GM21825 (cell line): ENCODE measurements around the gene ZBP1.

Experiments
- ATAC-seq: cut with Tn5 transposase; IDR thresholded peaks from one replicate; pipeline ENCODE4 v1.9.1; 2021; ENCODE audit warnings: mild to moderate bottlenecking, moderate library complexity; ENCODE audit not compliant: unreplicated experiment

The ZBP1 gene

DNA sequence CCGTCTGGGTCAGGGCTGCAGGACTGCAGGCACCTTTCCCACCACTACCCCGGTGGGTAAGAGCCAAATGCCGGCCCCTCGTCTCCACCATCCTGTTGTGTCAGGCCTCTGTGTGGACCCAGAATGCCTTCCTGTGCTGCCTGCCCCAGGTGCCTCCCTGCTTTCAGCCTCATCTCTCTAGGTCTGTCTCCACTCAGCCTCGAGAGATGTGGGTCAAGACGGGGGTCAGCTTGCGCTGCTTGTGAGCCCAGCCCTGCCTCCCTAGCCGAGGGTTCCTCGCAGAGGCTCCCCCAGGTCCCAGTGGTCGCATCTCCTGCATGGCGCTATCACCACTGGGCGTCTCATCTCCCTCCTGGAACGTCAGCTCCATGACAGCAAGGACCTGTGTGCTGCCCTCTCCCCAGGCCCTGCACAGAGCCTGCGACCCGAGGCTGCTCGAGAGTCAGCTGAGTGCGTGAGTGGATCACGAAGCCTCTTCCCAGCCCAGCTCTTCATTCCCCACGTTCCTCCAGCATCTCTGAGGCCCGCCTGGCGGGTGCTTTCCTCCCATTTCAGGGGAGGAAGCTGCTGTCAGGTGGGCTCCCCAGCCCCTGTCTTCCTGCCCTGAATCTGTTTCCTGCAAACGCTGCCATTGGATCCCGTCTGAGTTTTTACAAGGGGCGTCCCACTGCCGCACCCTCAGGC lies 38.7 kb upstream of the ZBP1 start:
- ATAC-seq: no peak

DNA sequence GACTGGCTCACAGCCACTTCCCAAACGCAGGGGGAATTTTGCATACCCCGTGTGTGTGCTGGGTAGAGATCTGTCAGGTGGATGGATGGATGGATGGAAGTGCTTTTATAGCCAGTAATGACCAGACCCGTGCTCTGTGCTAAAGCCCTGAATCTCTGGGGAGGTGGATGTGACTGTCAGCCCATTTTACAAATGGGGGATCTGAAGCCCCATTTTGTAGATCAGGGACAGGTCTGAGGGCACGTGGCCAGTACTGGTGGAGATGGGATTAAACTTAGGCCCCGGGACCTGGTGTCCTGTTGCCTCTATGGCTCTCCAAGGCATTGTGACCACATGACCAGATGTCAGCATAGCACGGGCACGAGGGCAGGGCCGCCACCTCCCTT lies 38.2 kb upstream of the ZBP1 start:
- ATAC-seq: no peak

DNA sequence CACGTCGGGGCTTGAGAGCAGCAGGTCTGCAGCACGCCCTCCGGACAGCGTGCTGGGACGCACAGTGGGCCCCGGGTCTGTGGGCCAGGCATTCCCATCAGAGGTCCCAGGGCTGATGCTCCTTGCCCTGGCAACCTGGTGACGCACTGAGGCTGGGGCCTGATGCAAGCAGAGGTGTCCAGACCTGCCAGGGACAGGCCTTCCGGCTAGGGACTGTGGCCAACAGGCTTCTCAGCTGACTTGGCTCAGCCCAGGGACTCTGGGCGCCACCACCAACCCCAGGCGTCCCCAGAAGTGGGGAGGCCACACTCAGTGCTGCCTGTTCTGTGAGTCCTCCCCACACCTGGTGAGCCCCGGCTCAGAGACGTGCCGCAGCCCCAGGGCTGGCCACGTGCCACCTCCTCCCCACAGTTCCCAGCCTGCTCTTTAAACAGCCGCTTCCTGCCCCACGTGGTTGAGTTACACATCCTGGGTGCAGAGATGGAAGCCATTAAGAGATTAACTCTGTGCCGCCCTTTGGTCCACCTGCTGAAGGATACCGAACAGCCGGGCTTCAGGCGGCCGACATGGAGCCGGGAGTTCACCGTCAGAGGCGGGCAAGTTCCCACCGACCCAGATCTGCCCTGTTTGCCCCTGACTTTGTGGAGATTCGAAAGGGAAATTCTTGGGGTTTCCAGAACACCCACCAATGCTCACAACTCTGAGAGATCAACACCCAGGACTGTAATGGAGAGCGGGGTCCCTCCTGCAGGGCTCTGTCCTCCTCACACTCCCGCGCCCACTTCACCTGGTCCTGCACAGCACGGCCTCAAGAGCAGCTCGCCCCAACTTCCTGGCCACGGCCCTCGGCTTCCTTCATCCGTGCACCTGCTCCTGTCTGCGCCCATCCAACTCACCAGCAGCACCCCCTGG lies 37.6 kb upstream of the ZBP1 start:
- no peak for ATAC-seq

DNA sequence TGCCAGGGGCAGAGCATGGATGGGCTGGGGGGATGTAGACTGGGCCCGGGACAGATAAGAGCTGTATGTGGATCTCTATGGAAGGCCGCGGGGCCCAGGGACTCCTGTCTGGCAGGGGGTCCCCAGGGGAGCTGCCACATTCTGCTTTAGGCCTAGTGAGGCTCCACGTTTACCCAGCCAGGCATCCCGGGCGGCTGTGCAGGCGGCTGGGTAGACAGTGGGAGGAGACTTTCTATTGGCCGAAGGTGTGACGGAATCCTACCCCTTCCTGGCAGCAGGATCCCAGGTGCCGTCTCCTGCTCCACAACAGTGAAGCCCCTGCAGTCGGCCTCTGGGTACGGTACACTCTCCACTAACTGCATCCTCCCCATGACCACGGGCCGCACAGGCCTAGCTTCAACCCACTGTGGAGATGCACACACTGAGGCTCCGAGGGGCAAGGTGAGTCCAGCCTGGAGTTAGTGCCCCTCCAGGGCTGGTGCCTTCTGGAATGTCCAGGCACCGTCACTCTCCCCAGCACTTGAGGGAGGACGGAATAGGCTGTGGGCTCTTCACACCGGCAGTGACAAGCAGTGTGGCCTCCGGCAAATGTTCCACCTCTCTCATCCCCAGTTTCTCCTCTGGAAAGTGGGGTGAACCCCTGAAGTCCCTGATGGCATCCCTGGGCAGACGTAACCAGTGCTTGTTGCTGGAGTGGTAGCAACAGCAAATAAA lies 36.8 kb upstream of the ZBP1 start:
- no peak for ATAC-seq

DNA sequence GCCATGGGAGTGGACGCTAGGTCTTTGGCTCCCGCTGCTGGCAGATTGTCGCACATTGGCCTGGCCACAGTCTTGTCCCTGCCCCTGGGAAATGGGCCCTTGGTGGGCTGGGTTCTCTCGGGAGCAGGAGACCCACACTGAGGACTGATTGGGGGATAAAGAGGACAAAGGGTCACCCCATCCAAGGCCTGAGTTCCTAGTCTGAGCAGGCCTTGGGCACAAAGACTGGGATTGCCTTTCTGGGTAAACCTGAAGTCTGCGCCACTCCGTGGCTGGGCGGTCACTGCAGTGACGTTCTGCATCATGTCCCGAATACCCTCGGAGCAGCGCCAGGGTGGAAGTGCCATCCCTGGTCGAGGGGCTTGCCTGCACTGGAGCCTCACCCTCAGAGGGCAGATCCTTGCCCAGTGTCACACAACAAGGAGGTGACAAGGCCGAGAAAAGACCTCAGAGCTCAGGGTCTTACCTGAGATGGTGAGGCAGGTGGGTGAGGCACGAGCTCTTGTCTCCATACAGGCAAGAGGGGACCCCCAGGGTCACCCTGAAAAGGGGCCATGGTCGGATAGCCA lies 36.1 kb upstream of the ZBP1 start:
- ATAC-seq: no peak

DNA sequence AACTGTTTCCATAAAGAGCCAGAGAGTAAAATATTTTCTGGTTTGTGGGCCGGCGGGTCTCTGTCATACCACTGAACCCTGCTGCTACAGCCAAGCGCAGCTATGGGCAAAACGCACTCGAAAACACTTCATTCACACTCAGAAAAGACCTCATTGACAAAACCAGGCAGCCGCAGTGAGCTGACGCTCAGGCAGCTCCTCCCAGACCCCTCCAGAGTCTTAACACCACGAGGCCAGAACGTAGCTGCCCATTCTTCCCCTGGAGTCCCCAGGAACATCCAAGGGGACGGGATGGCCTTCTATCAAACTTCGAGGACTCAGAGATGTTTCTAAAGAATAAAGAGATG lies 35.6 kb upstream of the ZBP1 start:
- ATAC-seq: no peak

DNA sequence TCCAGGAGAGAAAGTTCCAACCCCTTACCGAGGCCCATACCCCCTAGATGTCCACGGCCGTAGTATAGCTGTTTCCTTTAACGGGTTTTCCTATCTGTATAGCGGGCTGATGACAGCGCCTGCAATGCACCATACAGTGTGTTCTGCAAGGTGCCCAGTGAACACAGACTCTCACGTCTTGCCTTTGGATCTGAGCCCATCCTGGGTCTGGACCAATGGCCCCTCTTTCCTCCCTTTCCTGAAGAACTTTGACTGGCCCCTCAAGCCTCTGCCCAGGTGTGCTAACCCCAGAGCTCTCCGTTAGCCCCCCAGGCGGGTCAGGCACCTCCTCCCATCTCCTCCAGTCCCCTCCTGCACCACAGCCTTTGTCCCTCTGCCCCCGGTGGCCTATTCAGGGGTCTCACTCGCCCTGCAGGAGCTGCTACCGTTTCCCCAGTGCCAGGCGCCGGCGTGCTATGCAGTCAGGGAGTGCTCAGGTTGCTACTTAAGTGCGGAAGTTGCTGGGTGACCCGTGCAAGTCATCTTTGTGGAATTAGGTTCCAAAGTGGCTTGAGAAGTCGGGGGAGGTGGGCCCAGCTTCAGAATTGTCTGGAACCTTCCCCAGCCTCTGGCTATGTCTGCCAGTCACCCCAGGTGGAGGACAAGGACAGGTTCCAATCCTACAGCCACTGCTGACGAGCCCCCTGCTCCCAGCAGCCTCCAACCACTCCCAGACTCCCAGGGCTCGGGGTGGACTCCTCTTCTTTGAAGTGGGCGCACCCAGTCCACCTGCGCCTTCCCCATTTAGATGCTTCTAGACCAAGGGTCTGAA lies 35.0 kb upstream of the ZBP1 start:
- ATAC-seq: no peak

DNA sequence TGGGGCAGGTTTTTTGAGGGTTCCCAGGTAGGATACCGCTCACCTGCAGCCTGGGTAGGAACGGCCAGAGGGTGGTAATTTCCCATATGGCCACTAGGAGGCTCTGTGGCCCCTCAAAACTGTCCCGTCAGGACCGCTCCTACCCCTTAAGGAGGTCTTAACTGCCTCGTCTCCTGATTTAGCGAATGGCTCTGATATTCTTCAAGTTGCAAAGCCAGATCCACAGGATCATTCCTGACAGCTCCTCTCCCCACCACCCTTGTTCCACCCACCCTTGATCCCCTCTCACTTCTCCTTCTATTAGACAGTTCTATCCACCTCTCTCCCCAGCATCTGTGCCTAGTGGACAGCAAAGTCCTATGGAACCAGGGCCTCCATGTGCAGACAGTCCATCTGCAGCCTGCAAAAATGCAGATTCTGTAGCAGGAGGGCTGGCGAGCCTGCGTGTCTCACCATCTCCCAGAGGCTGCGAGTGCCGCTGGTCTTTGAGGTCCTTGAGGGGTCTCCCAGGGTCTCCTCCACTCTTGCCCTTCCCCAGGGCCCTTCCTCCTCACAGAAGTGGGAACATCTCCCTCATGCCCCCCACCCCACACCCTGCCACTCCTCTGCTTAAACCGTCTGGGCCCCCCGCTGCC lies 34.3 kb upstream of the ZBP1 start:
- ATAC-seq: no peak

DNA sequence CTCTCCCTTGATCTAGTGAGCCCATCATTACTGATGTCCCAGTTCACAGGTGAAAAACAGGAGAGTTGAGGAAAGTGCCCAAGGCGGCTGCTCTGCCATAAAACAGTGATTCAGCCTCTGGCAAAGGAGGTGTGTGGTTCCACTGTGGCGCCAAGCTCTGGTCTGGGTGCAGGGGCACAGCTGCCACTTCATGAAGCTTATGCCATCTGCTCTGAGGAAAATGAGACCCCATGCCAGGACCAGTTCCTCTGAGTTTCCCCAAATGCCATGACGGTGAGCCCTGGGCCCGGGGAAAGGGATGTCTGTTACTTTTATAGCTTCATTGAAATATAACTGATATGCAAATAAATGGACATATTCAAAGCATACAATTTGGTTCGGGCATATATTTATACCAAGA lies 33.7 kb upstream of the ZBP1 start:
- ATAC-seq: no peak

DNA sequence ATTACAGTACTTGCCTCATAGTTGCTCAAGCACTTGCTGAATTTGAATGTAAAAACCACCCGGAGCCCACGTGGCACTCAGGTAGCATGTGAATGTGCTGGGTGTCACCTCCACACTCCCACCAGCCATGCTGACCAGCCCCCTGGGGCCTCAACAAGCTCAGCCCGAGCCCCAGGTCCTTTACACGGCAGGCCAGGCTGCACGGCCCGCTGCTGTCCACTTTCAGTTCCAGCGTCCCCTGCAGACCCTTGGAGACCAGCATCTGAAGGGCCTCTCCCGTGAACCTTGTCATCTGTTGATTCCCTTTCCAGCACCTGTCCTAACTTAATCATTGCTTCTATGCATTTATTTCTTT lies 33.3 kb upstream of the ZBP1 start:
- no peak for ATAC-seq

DNA sequence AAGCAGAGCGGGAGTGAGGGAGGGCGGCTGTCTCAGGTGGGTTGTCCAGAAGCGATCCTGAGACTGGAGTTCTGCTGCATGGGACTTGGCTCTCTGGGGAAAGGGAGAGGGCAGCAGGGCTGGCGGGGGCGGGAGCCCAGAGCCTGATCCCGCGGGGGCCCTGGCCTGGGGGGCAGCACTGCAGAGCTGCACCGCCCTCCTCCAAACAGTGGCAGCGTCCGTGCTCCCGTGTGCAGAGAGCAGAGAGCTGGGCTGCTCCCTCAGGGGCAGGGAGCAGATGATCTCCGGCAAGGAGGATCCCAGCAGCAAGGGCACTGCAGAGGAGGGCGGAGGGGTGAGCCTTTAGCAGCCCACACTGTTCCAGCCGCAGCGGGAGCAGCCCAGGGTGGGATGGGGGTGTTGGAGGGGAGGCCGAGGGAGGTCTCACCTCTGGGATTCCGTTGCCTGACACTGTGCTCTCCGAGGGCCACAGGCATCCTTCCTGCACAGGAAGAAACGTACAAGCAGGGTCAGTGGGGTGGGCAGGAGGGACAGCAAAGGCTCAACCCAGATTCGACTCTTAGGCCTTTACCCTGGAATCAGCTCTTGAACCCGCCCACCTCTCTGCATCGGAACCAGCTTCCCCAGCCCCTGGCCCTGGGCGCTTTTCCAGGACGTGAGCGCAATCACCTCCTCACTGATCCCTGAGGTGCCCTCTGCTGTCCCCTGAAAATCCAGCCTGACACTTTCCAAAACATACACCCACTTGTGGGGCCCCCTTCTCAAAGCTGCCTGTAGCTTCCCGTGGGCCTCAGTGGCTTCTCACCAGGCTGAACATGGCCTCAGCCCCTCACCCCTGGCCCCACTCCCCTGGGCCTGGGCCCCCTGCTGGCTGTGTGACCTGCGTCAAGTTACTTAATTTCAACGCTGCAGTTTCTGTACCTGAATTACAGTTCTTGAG lies 32.6 kb upstream of the ZBP1 start:
- no peak for ATAC-seq

DNA sequence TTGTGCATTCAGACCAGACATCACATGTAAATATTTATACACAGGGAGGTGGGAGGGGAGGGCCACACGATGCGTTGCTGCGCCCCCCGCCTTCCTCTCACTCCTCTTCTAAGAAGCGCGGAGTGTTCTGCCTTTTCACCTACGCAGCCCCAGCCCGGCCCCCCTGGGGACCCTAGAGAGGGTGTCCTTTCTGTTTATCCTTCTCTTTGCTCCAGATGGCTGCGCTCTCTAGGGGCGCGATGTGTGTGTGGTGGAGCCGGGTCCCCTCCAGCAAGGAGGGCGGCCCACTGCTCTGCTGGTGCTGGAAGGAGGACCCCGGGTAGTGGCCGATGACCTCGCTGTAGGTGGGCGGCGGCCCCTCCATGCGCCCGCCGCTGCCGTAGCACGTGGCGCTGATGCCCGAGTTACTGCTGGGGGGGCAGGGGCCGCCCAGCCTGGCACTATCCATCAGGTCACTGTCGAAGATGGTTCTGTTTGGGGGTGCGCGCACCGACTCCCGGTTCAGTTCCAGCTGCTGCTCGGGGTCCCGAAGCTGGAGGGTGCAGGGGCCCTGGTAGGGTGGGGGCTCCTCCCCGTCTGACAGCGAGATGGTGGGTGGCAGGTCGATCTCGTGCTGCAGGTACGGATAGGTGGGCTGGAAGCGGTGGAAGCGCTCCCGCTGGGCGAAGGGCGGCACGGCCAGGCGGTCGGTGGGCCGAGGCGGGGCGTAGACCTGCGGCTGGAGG lies 31.8 kb upstream of the ZBP1 start:
- no peak for ATAC-seq

DNA sequence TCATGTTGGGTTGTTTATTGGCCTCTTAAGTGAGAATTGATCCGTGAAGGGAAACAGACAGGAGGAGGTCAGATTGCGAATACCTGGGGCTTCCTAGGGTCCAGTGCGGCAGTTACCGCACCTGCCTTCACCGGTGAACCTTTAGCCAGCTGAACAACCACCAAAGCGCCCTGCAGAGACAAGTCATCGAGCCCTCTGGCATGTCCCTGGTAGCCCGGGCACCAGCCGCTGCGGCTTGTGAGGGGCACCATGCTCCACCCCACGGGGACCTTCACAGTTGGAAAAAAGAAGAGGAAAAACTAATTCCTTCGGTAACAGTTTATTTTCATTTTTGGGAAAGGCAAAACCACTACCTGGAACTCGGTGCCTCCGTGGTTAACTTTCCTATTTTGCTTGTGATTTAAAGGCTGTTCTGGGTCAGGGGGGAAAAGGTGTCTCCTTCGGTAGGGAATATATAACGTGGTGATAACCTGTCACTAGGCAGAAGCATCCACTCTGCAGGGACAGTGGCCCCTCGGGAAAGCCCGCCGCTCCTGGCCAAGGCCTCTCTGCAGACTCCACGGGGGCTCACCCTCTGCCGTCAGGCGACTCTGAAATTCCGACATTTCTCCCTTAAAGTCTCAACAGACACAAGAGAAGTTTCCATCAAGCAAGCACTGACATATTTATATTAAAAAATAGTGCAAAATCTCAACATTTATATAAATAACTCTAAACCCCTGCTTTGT lies 30.7 kb upstream of the ZBP1 start:
- ATAC-seq: no peak

DNA sequence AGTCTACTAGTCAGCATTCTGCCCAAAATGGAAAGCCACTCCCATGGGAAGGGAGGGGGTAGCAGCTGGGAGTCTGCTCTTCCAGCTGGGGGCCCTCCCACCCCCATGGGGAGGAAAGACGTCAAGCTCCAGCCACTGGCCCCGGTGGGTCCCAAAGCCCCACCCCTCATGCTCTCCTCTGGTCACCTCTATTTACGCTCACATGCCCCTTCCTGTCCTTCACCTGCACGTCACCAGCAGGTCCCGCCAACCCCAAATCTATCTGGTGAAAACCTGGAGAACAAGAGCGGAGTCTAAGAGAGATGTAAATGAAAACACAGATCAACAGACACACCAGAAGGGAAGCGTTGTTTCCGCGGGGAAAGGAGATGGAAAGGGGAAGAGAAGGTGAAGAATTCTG lies 30.0 kb upstream of the ZBP1 start:
- ATAC-seq: no peak

DNA sequence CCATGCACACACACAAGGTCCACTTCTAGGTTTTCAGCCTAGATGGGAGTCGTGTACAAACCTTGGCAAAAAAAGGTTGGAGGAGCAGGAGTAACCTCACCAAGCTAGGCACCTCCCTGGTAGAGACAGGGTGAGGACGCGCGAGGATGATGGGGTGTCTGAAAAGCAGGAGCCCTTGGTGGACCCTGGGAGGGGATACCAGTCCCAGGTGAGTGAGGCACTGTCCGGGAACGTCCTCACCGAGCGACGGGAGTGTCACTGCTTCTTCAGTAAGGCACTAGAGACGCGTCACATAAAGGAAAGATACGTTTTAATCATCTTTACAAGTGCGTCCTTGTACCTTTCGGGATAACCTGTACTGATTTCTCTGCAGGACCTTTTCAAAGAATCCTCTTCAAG lies 29.4 kb upstream of the ZBP1 start:
- no peak for ATAC-seq

DNA sequence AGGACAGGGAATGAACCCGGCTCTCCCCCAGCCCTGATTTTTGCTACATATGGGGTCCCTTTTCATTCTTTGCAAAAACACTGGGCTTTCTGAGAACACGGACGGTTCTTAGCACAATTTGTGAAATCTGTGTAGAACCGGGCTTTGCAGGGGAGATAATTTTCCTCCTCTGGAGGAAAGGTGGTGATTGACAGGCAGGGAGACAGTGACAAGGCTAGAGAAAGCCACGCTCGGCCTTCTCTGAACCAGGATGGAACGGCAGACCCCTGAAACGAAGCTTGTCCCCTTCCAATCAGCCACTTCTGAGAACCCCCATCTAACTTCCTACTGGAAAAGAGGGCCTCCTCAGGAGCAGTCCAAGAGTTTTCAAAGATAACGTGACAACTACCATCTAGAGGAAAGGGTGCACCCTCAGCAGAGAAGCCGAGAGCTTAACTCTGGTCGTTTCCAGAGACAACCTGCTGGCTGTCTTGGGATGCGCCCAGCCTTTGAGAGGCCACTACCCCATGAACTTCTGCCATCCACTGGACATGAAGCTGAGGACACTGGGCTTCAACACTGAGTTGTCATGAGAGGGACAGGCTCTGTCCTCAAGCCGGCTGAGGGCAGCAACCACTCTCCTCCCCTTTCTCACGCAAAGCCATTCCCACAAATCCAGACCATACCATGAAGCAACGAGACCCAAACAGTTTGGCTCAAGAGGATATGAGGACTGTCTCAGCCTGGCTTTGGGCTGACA lies 28.8 kb upstream of the ZBP1 start:
- no peak for ATAC-seq
